SK-N-MC (cell line): ENCODE data around the gene SMAD9.

Source experiments
- EZH2 ChIP-seq: fragments of 200-600 bp; sonication (generic); IDR thresholded peaks from one replicate; pipeline ENCODE4 v1.6.1; 2017; ENCODE audit warnings: antibody characterized with exemption
- POLR2AphosphoS5 ChIP-seq: IDR thresholded peaks from 2 replicates; pipeline ENCODE4 v1.6.1; 2012; ENCODE audit warnings: mild to moderate bottlenecking, low read depth, low read length, borderline replicate concordance

DNA sequence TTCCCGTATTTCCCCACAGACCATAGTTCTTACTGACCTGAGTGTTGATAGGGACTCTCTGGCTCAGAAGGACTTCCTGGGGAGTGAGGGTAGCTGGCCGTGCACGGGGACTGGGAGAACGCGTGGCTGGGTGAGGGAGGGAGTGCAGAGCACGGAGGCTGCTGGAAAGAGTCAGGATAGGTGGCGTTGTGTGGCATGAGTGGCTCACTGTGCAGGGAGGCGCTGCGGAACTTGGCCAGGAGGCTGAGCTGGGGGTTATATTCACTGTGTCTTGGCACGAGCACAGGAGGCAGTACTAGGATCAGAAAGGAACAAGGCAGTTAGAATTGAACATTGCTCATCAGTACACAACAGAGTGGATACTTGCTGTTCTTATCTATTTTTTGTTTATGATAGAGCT is 47.4 kb downstream of the SMAD9 start:
- TF ChIP-seq POLR2AphosphoS5 = no peak
- no peak for TF ChIP-seq EZH2
